Upper lobe of left lung (tissue), 4 donors: ENCODE data around the gene WNT6.

Experiments
- CTCF ChIP-seq, 6 experiments: fragments of 450-650 bp in 4 of 6; fragments of 200-600 bp in 2 of 6; sonication (generic) in 2 of 6; IDR thresholded peaks; one replicate each; pipeline ENCODE4 v1.5.1; 2016 to 2019; ENCODE audit warnings: antibody characterized with exemption in 6 of 6
- POLR2A ChIP-seq, 4 donors: fragments of 450-650 bp; IDR thresholded peaks; one replicate each; pipeline ENCODE4 v1.5.1; 2016 to 2017; ENCODE audit warnings: antibody characterized with exemption in 4 of 4, mild to moderate bottlenecking in 2 of 4

- TF ChIP-seq CTCF (IDR thresholded peaks at IDR 0.05) (no peak), POLR2A (IDR thresholded peaks at IDR 0.05) (no peak)
Observed at GRCh38 chr2:218821605-218822211, 37.9 kb upstream of the WNT6 start.
